ENCODE data around the gene ROR1. TPM values are rescaled to one million over a fixed set of nuclear protein-coding genes. Genes with fewer than 3 reads are reported as not detected.
A peak's percentile ranks its signal among the peaks of the same experiment; 100 is the strongest.

The ROR1 gene
- total and polyA plus RNA-seq, 2 donors (not counting 1 experiment from before 2014, with no cell fraction given) = 14.5 to 16.5 TPM

DNA sequence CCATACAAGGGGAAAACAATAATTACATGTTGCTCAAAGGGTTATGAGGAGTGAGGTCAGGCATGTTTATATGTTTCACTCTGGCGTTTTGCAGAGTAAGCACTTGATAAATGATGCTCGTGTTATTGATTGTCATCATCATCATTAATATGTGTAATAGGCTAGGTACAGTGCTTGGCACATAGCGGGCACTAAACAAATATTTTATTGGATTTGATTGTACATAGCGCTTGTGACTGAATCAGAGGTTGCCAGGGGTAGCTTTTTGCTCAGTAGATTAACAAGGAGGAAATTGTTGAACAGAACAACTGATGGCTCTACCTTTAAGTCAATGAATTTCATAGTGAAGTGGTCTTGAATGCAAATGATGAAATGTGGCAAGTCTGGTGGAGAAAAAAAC lies 91.7 kb downstream of the ROR1 start:
- H3K79me2 ChIP-seq (ENCODE audit: control insufficient read depth, insufficient read depth, low read length) = no peaks in the 10 kb centered on the region
- no peak overlapping the region for H3K4me2 ChIP-seq (ENCODE audit: extremely low read depth, insufficient read depth, low read length)
- no peaks in the 10 kb centered on the region for H3K27me3 ChIP-seq (ENCODE audit: control insufficient read depth, insufficient read depth, low read length)
- no peak overlapping the region for H2AFZ ChIP-seq (ENCODE audit: low read length)
- no peaks in the 10 kb centered on the region for H3K4me1 ChIP-seq (ENCODE audit: control insufficient read depth, extremely low read depth, insufficient read depth, low read length)
- no peaks in the 10 kb centered on the region for H4K20me1 ChIP-seq (ENCODE audit: control insufficient read depth, extremely low read depth, insufficient read depth, low read length)
- TF ChIP-seq, protein P1, sequence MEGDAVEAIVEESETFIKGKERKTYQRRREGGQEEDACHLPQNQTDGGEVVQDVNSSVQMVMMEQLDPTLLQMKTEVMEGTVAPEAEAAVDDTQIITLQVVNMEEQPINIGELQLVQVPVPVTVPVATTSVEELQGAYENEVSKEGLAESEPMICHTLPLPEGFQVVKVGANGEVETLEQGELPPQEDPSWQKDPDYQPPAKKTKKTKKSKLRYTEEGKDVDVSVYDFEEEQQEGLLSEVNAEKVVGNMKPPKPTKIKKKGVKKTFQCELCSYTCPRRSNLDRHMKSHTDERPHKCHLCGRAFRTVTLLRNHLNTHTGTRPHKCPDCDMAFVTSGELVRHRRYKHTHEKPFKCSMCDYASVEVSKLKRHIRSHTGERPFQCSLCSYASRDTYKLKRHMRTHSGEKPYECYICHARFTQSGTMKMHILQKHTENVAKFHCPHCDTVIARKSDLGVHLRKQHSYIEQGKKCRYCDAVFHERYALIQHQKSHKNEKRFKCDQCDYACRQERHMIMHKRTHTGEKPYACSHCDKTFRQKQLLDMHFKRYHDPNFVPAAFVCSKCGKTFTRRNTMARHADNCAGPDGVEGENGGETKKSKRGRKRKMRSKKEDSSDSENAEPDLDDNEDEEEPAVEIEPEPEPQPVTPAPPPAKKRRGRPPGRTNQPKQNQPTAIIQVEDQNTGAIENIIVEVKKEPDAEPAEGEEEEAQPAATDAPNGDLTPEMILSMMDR (conservative IDR thresholded peaks at IDR 0.05 in 1 of 2, IDR thresholded peaks at IDR 0.05 in 1 of 2; ENCODE audit: low read depth in 1 of 2, low read length in 2 of 2) = no peak
- TF ChIP-seq EZH2 (IDR thresholded peaks at IDR 0.05; ENCODE audit: low read length, missing control alignments) = no peak
- no peaks in the 10 kb centered on the region for H3K9me3 ChIP-seq (ENCODE audit: control insufficient read depth, insufficient read depth, low read depth, low read length)
- no peak overlapping the region for H3K4me3 ChIP-seq (replicated peaks in 1 of 4; ENCODE audit: control extremely low read depth in 1 of 4, insufficient read depth in 1 of 4, low read depth in 3 of 4, low read length in 4 of 4)
- no peak for DNase-seq (ENCODE audit: low read depth in 2 of 2)
- no peak overlapping the region for H3K27ac ChIP-seq (ENCODE audit: insufficient read depth, low read length)
- no peaks in the 10 kb centered on the region for H3K36me3 ChIP-seq (ENCODE audit: control insufficient read depth, insufficient read depth, low read length)
- H3K9ac ChIP-seq (ENCODE audit: insufficient read depth, low read length) = no peak overlapping the region

DNA sequence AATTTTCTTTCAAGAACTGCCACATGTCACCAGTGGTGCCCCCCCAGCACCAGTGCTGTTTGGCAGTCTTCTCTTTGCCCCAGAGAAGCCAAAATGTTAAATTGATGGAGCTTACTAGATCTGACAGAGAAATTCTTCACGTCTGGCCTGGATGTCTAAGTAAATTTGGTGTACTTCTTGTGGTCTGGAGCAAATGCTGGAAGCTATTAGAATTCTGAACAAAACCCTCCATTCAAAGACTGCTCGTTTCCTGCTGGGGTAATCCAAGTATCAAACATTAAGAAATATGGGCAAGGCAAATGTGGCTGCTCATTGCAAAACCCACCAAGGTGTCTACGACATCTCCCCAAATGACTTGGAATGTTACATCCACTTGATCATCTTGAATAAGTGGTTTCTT lies 92.3 kb downstream of the ROR1 start:
- H2AFZ ChIP-seq (ENCODE audit: low read length) = no peak overlapping the region
- DNase-seq (ENCODE audit: low read depth in 2 of 2) = peak in 1 of 2 donors; percentile 52
- TF ChIP-seq EZH2 (IDR thresholded peaks at IDR 0.05; ENCODE audit: low read length, missing control alignments) = no peak
- TF ChIP-seq, protein P1 (conservative IDR thresholded peaks at IDR 0.05 in 1 of 2, IDR thresholded peaks at IDR 0.05 in 1 of 2; ENCODE audit: low read depth in 1 of 2, low read length in 2 of 2) = no peak
- H3K79me2 ChIP-seq (ENCODE audit: control insufficient read depth, insufficient read depth, low read length) = no peaks in the 10 kb centered on the region
- no peaks in the 10 kb centered on the region for H3K27me3 ChIP-seq (ENCODE audit: control insufficient read depth, insufficient read depth, low read length)
- H3K4me1 ChIP-seq (ENCODE audit: control insufficient read depth, extremely low read depth, insufficient read depth, low read length) = no peaks in the 10 kb centered on the region
- no peaks in the 10 kb centered on the region for H3K9me3 ChIP-seq (ENCODE audit: control insufficient read depth, insufficient read depth, low read depth, low read length)
- no peak overlapping the region for H3K4me3 ChIP-seq (replicated peaks in 1 of 4; ENCODE audit: control extremely low read depth in 1 of 4, insufficient read depth in 1 of 4, low read depth in 3 of 4, low read length in 4 of 4)
- no peak overlapping the region for H3K27ac ChIP-seq (ENCODE audit: insufficient read depth, low read length)
- no peaks in the 10 kb centered on the region for H3K36me3 ChIP-seq (ENCODE audit: control insufficient read depth, insufficient read depth, low read length)
- H4K20me1 ChIP-seq (ENCODE audit: control insufficient read depth, extremely low read depth, insufficient read depth, low read length) = no peaks in the 10 kb centered on the region
- no peak overlapping the region for H3K9ac ChIP-seq (ENCODE audit: insufficient read depth, low read length)
- no peak overlapping the region for H3K4me2 ChIP-seq (ENCODE audit: extremely low read depth, insufficient read depth, low read length)

DNA sequence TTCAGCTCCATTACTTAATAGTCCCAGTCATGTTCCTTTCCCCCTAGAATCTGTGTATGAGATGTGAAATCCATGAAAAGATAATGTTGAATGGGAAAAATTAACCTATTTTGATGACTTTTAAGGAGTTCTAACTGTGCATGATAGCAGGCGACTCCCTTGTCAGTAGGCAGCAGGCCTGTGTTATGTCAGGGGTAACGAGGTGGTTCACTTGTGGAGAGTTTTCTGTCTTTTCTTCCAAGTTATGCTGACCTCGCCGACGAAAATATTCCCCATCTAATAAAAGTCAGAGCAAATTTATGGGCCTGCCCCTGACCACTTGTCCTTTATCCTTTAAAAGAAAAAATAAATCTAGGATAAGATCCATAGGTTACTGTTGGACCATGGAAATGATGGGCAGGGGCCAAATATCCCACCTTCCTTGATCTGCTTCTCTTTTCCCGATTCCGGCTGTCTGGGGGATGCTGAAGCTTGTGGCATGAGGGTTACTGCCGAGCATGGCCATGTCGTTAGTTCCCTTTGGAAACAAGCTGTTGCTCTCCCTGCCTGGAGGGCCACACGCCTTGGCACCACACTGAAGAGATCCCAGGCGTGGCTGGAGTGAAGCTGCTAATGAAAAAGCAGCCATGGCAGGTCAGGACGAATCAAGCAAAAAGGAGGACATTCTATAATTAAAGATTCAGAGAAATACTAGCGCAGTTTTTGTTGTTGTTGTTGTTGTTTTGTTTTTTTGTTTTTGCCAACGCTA lies 93.8 kb downstream of the ROR1 start:
- Histone ChIP-seq H3K36me3 (ENCODE audit: control insufficient read depth, insufficient read depth, low read length) (no peaks in the 10 kb centered on the region), H4K20me1 (ENCODE audit: control insufficient read depth, extremely low read depth, insufficient read depth, low read length) (no peaks in the 10 kb centered on the region), H3K4me2 (ENCODE audit: extremely low read depth, insufficient read depth, low read length) (no peak overlapping the region), H3K4me3 (replicated peaks in 1 of 4; ENCODE audit: control extremely low read depth in 1 of 4, insufficient read depth in 1 of 4, low read depth in 3 of 4, low read length in 4 of 4) (no peak overlapping the region), H3K27me3 (ENCODE audit: control insufficient read depth, insufficient read depth, low read length) (no peaks in the 10 kb centered on the region), H3K9me3 (ENCODE audit: control insufficient read depth, insufficient read depth, low read depth, low read length) (no peaks in the 10 kb centered on the region), H2AFZ (ENCODE audit: low read length) (no peak overlapping the region), H3K9ac (ENCODE audit: insufficient read depth, low read length) (no peak overlapping the region), H3K79me2 (ENCODE audit: control insufficient read depth, insufficient read depth, low read length) (no peaks in the 10 kb centered on the region), H3K4me1 (ENCODE audit: control insufficient read depth, extremely low read depth, insufficient read depth, low read length) (no peaks in the 10 kb centered on the region), H3K27ac (ENCODE audit: insufficient read depth, low read length) (no peak overlapping the region)
- DNase-seq (ENCODE audit: low read depth in 2 of 2) = no peak
- TF ChIP-seq, protein P1 (conservative IDR thresholded peaks at IDR 0.05 in 1 of 2, IDR thresholded peaks at IDR 0.05 in 1 of 2; ENCODE audit: low read depth in 1 of 2, low read length in 2 of 2) = no peak
- TF ChIP-seq EZH2 (IDR thresholded peaks at IDR 0.05; ENCODE audit: low read length, missing control alignments) = no peak
